IMR-90 (cell line): ENCODE data around the gene CCDC7. TPM values are rescaled to one million over a fixed set of nuclear protein-coding genes. Genes with fewer than 3 reads are reported as not detected.

Experiments
- ATAC-seq: fragments of 200-7000 bp; cut with Tn5 transposase; 2 replicates; pipeline ENCODE4 v1.9.1; 2020; ENCODE audit warnings: low read depth, mild to moderate bottlenecking, moderate library complexity
- BruUV-seq: library from RNA; stranded (reverse); fragments of 400-500 nt; replicated peaks from 2 replicates; lab custom pipeline; 2021; lab: Mats Ljungman, UMichigan
- CTCF ChIA-PET: fragments of 300-600 bp; formaldehyde crosslinking; extraction: SDS; loops from one replicate; lab custom pipeline; 2021; ENCODE audit warnings: antibody characterized with exemption; lab: Yijun Ruan, JAX
- POLR2A ChIA-PET: fragments of 300-600 bp; sonication (Branson Sonifier 250); formaldehyde crosslinking; loops from one replicate; lab custom pipeline; 2022; ENCODE audit warnings: antibody characterized with exemption; ENCODE audit not compliant: unreplicated experiment; lab: Charles Lee
- DNase-seq: peaks from one replicate; pipeline ENCODE4 v3.0.0; 2013
- H2AFZ ChIP-seq: replicated peaks from 2 replicates; pipeline ENCODE3; 2013; ENCODE audit warnings: low read length, mild to moderate bottlenecking; ENCODE audit not compliant: poor library complexity
- H2AK5ac ChIP-seq: 2 replicates; pipeline ENCODE4 v1.6.1; 2013; ENCODE audit warnings: low read depth, low read length, inconsistent platforms
- H2AK9ac ChIP-seq: replicated peaks from 2 replicates; pipeline ENCODE3; 2013; ENCODE audit warnings: mild to moderate bottlenecking, low read depth, low read length, moderate library complexity; ENCODE audit not compliant: poor library complexity
- H2BK120ac ChIP-seq: 2 replicates; pipeline ENCODE4 v1.6.1; 2013; ENCODE audit warnings: low read depth, low read length, inconsistent platforms
- H2BK15ac ChIP-seq: 3 replicates; pipeline ENCODE4 v1.6.1; 2013; ENCODE audit warnings: low read depth, low read length, inconsistent platforms
- H2BK20ac ChIP-seq: 2 replicates; pipeline ENCODE4 v1.6.1; 2013; ENCODE audit warnings: low read depth, mild to moderate bottlenecking, inconsistent platforms, low read length, moderate library complexity
- H2BK5ac ChIP-seq: 2 replicates; pipeline ENCODE4 v1.6.1; 2013; ENCODE audit warnings: mild to moderate bottlenecking, low read depth, low read length, inconsistent platforms; ENCODE audit not compliant: poor library complexity, severe bottlenecking
- H3K14ac ChIP-seq: replicated peaks from 2 replicates; pipeline ENCODE4 v1.6.1; 2013; ENCODE audit warnings: low read depth, low read length, inconsistent platforms
- H3K18ac ChIP-seq: 2 replicates; pipeline ENCODE4 v1.6.1; 2013; ENCODE audit warnings: low read depth, low read length, control low read depth
- H3K23ac ChIP-seq: 2 replicates; pipeline ENCODE4 v1.6.1; 2013; ENCODE audit warnings: low read depth, low read length, inconsistent platforms
- H3K27ac ChIP-seq: 2 replicates; pipeline ENCODE4 v1.5.1; 2013; ENCODE audit warnings: mild to moderate bottlenecking, control low read depth, low read length; ENCODE audit not compliant: insufficient read depth
- H3K27me3 ChIP-seq: 2 replicates; pipeline ENCODE4 v1.6.1; 2013; ENCODE audit warnings: low read length; ENCODE audit not compliant: control insufficient read depth, insufficient read depth
- H3K36me3 ChIP-seq: 2 replicates; pipeline ENCODE4 v1.6.1; 2013; ENCODE audit warnings: low read length, mixed read lengths; ENCODE audit not compliant: control insufficient read depth, insufficient read depth
- H3K4ac ChIP-seq: 2 replicates; pipeline ENCODE4 v1.6.1; 2013; ENCODE audit warnings: low read depth, low read length, inconsistent platforms
- H3K4me1 ChIP-seq: 2 replicates; pipeline ENCODE4 v1.6.1; 2013; ENCODE audit warnings: low read length, mixed read lengths; ENCODE audit not compliant: control insufficient read depth, insufficient read depth
- H3K4me2 ChIP-seq: 2 replicates; pipeline ENCODE4 v1.6.1; 2013; ENCODE audit warnings: low read depth, mild to moderate bottlenecking, control low read depth, low read length, moderate library complexity
- H3K4me3 ChIP-seq: 2 replicates; pipeline ENCODE4 v1.5.1; 2013; ENCODE audit warnings: low read depth, mild to moderate bottlenecking, control low read depth, low read length, moderate library complexity; ENCODE audit not compliant: insufficient read depth
- H3K56ac ChIP-seq: 2 replicates; pipeline ENCODE4 v1.6.1; 2013; ENCODE audit warnings: low read length, inconsistent platforms; ENCODE audit not compliant: insufficient read depth; ENCODE audit errors: extremely low read depth
- H3K79me1 ChIP-seq, 2 experiments: 2 replicates each; pipeline ENCODE4 v1.6.1; 2013; ENCODE audit warnings: low read length in 2 of 2, inconsistent platforms in 1 of 2, low read depth in 1 of 2
- H3K9ac ChIP-seq: 2 replicates; pipeline ENCODE4 v1.6.1; 2013; ENCODE audit warnings: low read depth, low read length, control low read depth
- H3K9me1 ChIP-seq: 2 replicates; pipeline ENCODE4 v1.6.1; 2013; ENCODE audit warnings: low read length, inconsistent platforms; ENCODE audit not compliant: insufficient read depth
- H3K9me3 ChIP-seq: 2 replicates; pipeline ENCODE4 v1.6.1; 2013; ENCODE audit warnings: low read length; ENCODE audit not compliant: control insufficient read depth, insufficient read depth
- H4K20me1 ChIP-seq: 2 replicates; pipeline ENCODE4 v1.6.1; 2013; ENCODE audit warnings: low read length, inconsistent platforms; ENCODE audit not compliant: insufficient read depth
- H4K5ac ChIP-seq: 2 replicates; pipeline ENCODE4 v1.6.1; 2013; ENCODE audit warnings: mild to moderate bottlenecking, low read depth, low read length, control low read depth
- H4K8ac ChIP-seq, 2 experiments: 2 replicates each; pipeline ENCODE4 v1.6.1; 2013; ENCODE audit warnings: low read depth in 2 of 2, low read length in 2 of 2, control low read depth in 1 of 2, inconsistent platforms in 1 of 2
- H4K91ac ChIP-seq: 2 replicates; pipeline ENCODE4 v1.6.1; 2013; ENCODE audit warnings: low read depth, low read length, inconsistent platforms; ENCODE audit not compliant: insufficient read depth
- BHLHE40 ChIP-seq: fragments of 150-350 bp; IDR thresholded peaks from 2 replicates; pipeline ENCODE4 v1.6.1; 2016; ENCODE audit warnings: mild to moderate bottlenecking, low read depth, low read length
- CEBPB ChIP-seq: IDR thresholded peaks from 2 replicates; pipeline ENCODE4 v1.6.1; 2012; ENCODE audit warnings: low read depth, low read length, improper control_type of control experiment
- CHD1 ChIP-seq: IDR thresholded peaks from 2 replicates; pipeline ENCODE4 v1.6.1; 2012; ENCODE audit warnings: low read depth, low read length, improper control_type of control experiment
- CTCF ChIP-seq: conservative IDR thresholded peaks from 2 replicates; pipeline ENCODE4 v1.5.1; 2012; ENCODE audit warnings: mild to moderate bottlenecking, low read depth, low read length, improper control_type of control experiment
- ELK1 ChIP-seq: fragments of 150-350 bp; IDR thresholded peaks from 2 replicates; pipeline ENCODE4 v1.6.1; 2016; ENCODE audit warnings: low read depth, mild to moderate bottlenecking, low read length, moderate library complexity, borderline replicate concordance
- FOS ChIP-seq: fragments of 150-350 bp; IDR thresholded peaks from 2 replicates; pipeline ENCODE4 v1.6.1; 2016; ENCODE audit warnings: low read depth, low read length
- MAFK ChIP-seq: IDR thresholded peaks from 2 replicates; pipeline ENCODE4 v1.6.1; 2012; ENCODE audit warnings: low read depth, low read length, improper control_type of control experiment
- MAZ ChIP-seq: IDR thresholded peaks from 2 replicates; pipeline ENCODE4 v1.6.1; 2012; ENCODE audit warnings: low read depth, mild to moderate bottlenecking, low read length, improper control_type of control experiment, moderate library complexity, borderline replicate concordance
- MXI1 ChIP-seq: IDR thresholded peaks from 2 replicates; pipeline ENCODE4 v1.6.1; 2012; ENCODE audit warnings: low read depth, mild to moderate bottlenecking, low read length, moderate library complexity, borderline replicate concordance
- NFE2L2 ChIP-seq: fragments of 150-350 bp; IDR thresholded peaks from 2 replicates; pipeline ENCODE4 v1.6.1; 2016; ENCODE audit warnings: low read depth, mild to moderate bottlenecking, low read length
- POLR2A ChIP-seq: IDR thresholded peaks from 2 replicates; pipeline ENCODE4 v1.6.1; 2012; ENCODE audit warnings: mild to moderate bottlenecking, low read depth, low read length
- RAD21 ChIP-seq: IDR thresholded peaks from 2 replicates; pipeline ENCODE4 v1.6.1; 2012; ENCODE audit warnings: low read length, improper control_type of control experiment
- RCOR1 ChIP-seq: IDR thresholded peaks from 2 replicates; pipeline ENCODE4 v1.6.1; 2012; ENCODE audit warnings: mild to moderate bottlenecking, low read length, improper control_type of control experiment; ENCODE audit not compliant: insufficient replicate concordance
- SMC3 ChIP-seq: fragments of 150-350 bp; IDR thresholded peaks from 2 replicates; pipeline ENCODE4 v1.6.1; 2016; ENCODE audit warnings: low read depth, mild to moderate bottlenecking, antibody characterized with exemption, low read length, moderate library complexity
- USF2 ChIP-seq: fragments of 150-350 bp; IDR thresholded peaks from 2 replicates; pipeline ENCODE4 v1.6.1; 2017; ENCODE audit warnings: mild to moderate bottlenecking, antibody characterized with exemption, low read length, low read depth
- WGBS, 2 experiments: methylation state at CpG; one replicate each; pipeline versions ENCODE4 v1.1.5 to v1.1.7; 2013; ENCODE audit warnings: missing lambda C conversion rate in 2 of 2; ENCODE audit not compliant: insufficient read length in 1 of 2; ENCODE audit errors: extremely low coverage in 2 of 2; 5-methylcytosine and 5-hydroxymethylcytosine counted together
- dilution Hi-C: fragments of 300-500 bp; cut with HindIII; formaldehyde crosslinking; loops from one replicate; pipeline ENCODE4 v1.14.3; 2018; ENCODE audit warnings: low sequenced_read_pairs; ENCODE audit not compliant: unreplicated experiment
- in situ Hi-C: fragments of 300-500 bp; cut with MboI; formaldehyde crosslinking; loops from 3 replicates; pipeline ENCODE4 v1.14.3; 2019; ENCODE audit warnings: low sequenced_read_pairs, inconsistent platforms, mixed read lengths
- intact Hi-C: fragments of 100-400 bp; cut with micrococcal nuclease; formaldehyde crosslinking; loops from 2 replicates; pipeline ENCODE4 v1.10.0; 2022
- polyA plus RNA-seq, 3 experiments: library from polyadenylated mRNA; depleted of rRNA; stranded (reverse); fragments of >200 nt; gene quantifications; 2 replicates each; pipeline ENCODE4 v1.2.3, GENCODE V29; 2012; ENCODE audit warnings: low replicate concordance in 1 of 3
- total RNA-seq: library from RNA; depleted of rRNA; stranded (reverse); fragments of >200 nt; gene quantifications from 2 replicates; pipeline ENCODE4 v1.2.3, GENCODE V29; 2012

Gene CCDC7
- total and polyA plus RNA-seq, 2 of the 4 experiments (the other 2 are of a cell fraction) = 0.74 to 4.3 TPM

GRCh38 chr10:32516567-32517495 is 70.9 kb downstream of the CCDC7 start:
- H3K9me1 ChIP-seq = no peaks in the 10 kb centered on the region
- CTCF ChIA-PET = no interaction called here
- H3K4me1 ChIP-seq = no peaks in the 10 kb centered on the region
- H3K9me3 ChIP-seq = no peaks in the 10 kb centered on the region
- no TSS peak for BruUV-seq
- no CpG with 5 or more reads among the region's 4 CpGs for WGBS, 2 experiments
- no peak overlapping the region for H2BK20ac ChIP-seq
- H3K18ac ChIP-seq = no peak overlapping the region
- H4K8ac ChIP-seq = no peak overlapping the region
- H3K36me3 ChIP-seq = no peaks in the 10 kb centered on the region
- no peak overlapping the region for H3K4me3 ChIP-seq
- H2AK9ac ChIP-seq = no peak overlapping the region
- no peaks in the 10 kb centered on the region for H4K20me1 ChIP-seq
- no peak overlapping the region for H2BK15ac ChIP-seq
- no peak overlapping the region for H3K9ac ChIP-seq
- H3K27me3 ChIP-seq = no peaks in the 10 kb centered on the region
- DNase-seq (no peak), ATAC-seq (no peak)
- H3K4ac ChIP-seq = no peak overlapping the region
- H4K91ac ChIP-seq = no peak overlapping the region
- H2BK120ac ChIP-seq = no peak overlapping the region
- intact Hi-C loops = no loop called here
- H3K56ac ChIP-seq = no peak overlapping the region
- H3K4me2 ChIP-seq = no peak overlapping the region
- POLR2A ChIA-PET = no interaction called here
- no peak overlapping the region for H3K23ac ChIP-seq
- in situ Hi-C loops = no loop called here
- no peak overlapping the region for H3K14ac ChIP-seq
- H3K79me1 ChIP-seq = no peaks in the 10 kb centered on the region
- no peak overlapping the region for H3K27ac ChIP-seq
- no peak overlapping the region for H4K5ac ChIP-seq
- no peak overlapping the region for H2BK5ac ChIP-seq
- dilution Hi-C loops = no loop called here
- H2AFZ ChIP-seq = no peak overlapping the region
- H2AK5ac ChIP-seq = no peak overlapping the region
- TF ChIP-seq SMC3 (no peak), MAZ (no peak), BHLHE40 (no peak), CEBPB (no peak), NFE2L2 (no peak), USF2 (no peak), MXI1 (no peak), POLR2A (no peak), FOS (no peak), MAFK (no peak), RAD21 (no peak), ELK1 (no peak), CTCF (no peak), RCOR1 (no peak), CHD1 (no peak)
